Peyer's patch (tissue), 4 donors: ENCODE data around the gene SLC4A5. TPM values are rescaled to one million over a fixed set of nuclear protein-coding genes. Genes with fewer than 3 reads are reported as not detected.

Experiments used
- DNase-seq, 3 donors: peaks; one replicate each; pipeline ENCODE4 v3.0.0-alpha.2; 2017 to 2019
- H3K27ac ChIP-seq, 4 donors: fragments of 200-600 bp; sonication (generic); one replicate each; pipeline ENCODE4 v1.5.1; 2016 to 2019
- H3K27me3 ChIP-seq, 2 donors: fragments of 200-600 bp; sonication (generic); one replicate each; pipeline ENCODE4 v1.5.1; 2019
- H3K36me3 ChIP-seq, 3 donors: fragments of 200-600 bp; sonication (generic); one replicate each; pipeline ENCODE4 v1.5.1; 2016 to 2019
- H3K4me1 ChIP-seq, 4 donors: fragments of 200-600 bp; sonication (generic); one replicate each; pipeline ENCODE4 v1.5.1; 2016 to 2019
- H3K4me3 ChIP-seq, 4 donors: fragments of 200-600 bp; sonication (generic); 1 replicate in 3 of 4; 2 replicates in 1 of 4; pipeline ENCODE4 v1.5.1; 2016 to 2019; ENCODE audit warnings: mild to moderate bottlenecking in 1 of 4
- H3K9me3 ChIP-seq, 4 donors: fragments of 200-600 bp; sonication (generic); one replicate each; pipeline ENCODE4 v1.5.1; 2016 to 2019; ENCODE audit warnings: mild to moderate bottlenecking in 1 of 4
- CTCF ChIP-seq, 6 experiments: fragments of 450-650 bp in 4 of 6; fragments of 200-600 bp in 2 of 6; sonication (generic) in 1 of 6; IDR thresholded peaks; one replicate each; pipeline ENCODE4 v1.5.1; 2017 to 2019; ENCODE audit warnings: antibody characterized with exemption in 6 of 6, mild to moderate bottlenecking in 3 of 6, moderate library complexity in 1 of 6
- POLR2A ChIP-seq, 2 donors: fragments of 450-650 bp; IDR thresholded peaks; one replicate each; pipeline ENCODE4 v1.5.1; 2017; ENCODE audit warnings: antibody characterized with exemption in 2 of 2, mild to moderate bottlenecking in 2 of 2, moderate library complexity in 2 of 2
- total RNA-seq, 4 donors: library from RNA; depleted of rRNA; stranded (reverse); fragments of >200 nt; gene quantifications; one replicate each; pipeline ENCODE4 v1.1.0, GENCODE V29; 2016

SLC4A5 gene
- total RNA-seq, 4 donors from 2014 or later, result 1.8 to 14.9 (median 4.9) TPM

- no peak for DNase-seq
- Histone ChIP-seq H3K4me1 (peaks cover 0 to 29% (median 5%) of the 10 kb centered on the region in 4 donors), H3K36me3 (peaks cover 0 to 24% (median 0%) of the 10 kb centered on the region in 3 donors), H3K27ac (no peak overlapping the region), H3K27me3 (no peaks in the 10 kb centered on the region), H3K9me3 (no peaks in the 10 kb centered on the region), H3K4me3 (no peak overlapping the region)
- TF ChIP-seq CTCF (IDR thresholded peaks at IDR 0.05), result no peak
These were observed 34.8 kb upstream of the SLC4A5 start for GRCh38 chr2:74378007-74378406.

GRCh38 chr2:74375838-74376237 is 32.6 kb upstream of the SLC4A5 start:
- H3K4me1 ChIP-seq, result peaks cover 0 to 33% (median 5%) of the 10 kb centered on the region in 4 donors
- H3K9me3 ChIP-seq, result no peaks in the 10 kb centered on the region
- H3K27me3 ChIP-seq, result no peaks in the 10 kb centered on the region
- no peak overlapping the region for H3K4me3 ChIP-seq
- DNase-seq, result no peak
- H3K27ac ChIP-seq, result no peak overlapping the region
- peaks cover 0 to 32% (median 0%) of the 10 kb centered on the region in 3 donors for H3K36me3 ChIP-seq
- TF ChIP-seq CTCF (IDR thresholded peaks at IDR 0.05) (no peak), POLR2A (IDR thresholded peaks at IDR 0.05) (no peak)

- H3K4me1 ChIP-seq, result peaks cover 0 to 23% (median 1%) of the 10 kb centered on the region in 4 donors
- peak overlapping the region in 1 of 4 donors; percentile 21 for H3K4me3 ChIP-seq
- peak in 2 of 3 donors; percentile 54 to 62 for DNase-seq
- H3K9me3 ChIP-seq, result no peaks in the 10 kb centered on the region
- H3K27ac ChIP-seq, result peak overlapping the region in 1 of 4 donors; percentile 8
- no peak for TF ChIP-seq POLR2A (IDR thresholded peaks at IDR 0.05)
- no peak for TF ChIP-seq CTCF (IDR thresholded peaks at IDR 0.05)
- peaks cover 0 to 44% (median 0%) of the 10 kb centered on the region in 3 donors for H3K36me3 ChIP-seq
- H3K27me3 ChIP-seq, result no peaks in the 10 kb centered on the region
These were observed 31.4 kb upstream of the SLC4A5 start for GRCh38 chr2:74374509-74375205.

GRCh38 chr2:74373985-74374384 is 30.8 kb upstream of the SLC4A5 start:
- no peaks in the 10 kb centered on the region for H3K9me3 ChIP-seq
- peak overlapping the region in 1 of 4 donors; percentile 21 for H3K4me3 ChIP-seq
- peaks cover 0 to 17% (median 0%) of the 10 kb centered on the region in 4 donors for H3K4me1 ChIP-seq
- TF ChIP-seq CTCF (IDR thresholded peaks at IDR 0.05), result no peak
- no peak for TF ChIP-seq POLR2A (IDR thresholded peaks at IDR 0.05)
- peak overlapping the region in 1 of 4 donors; percentile 8 for H3K27ac ChIP-seq
- H3K27me3 ChIP-seq, result no peaks in the 10 kb centered on the region
- DNase-seq, result no peak
- peaks cover 0 to 51% (median 0%) of the 10 kb centered on the region in 3 donors for H3K36me3 ChIP-seq

- DNase-seq, result peak in 2 of 3 donors; percentile 73 to 81
- Histone ChIP-seq H3K36me3 (peaks cover 0 to 58% (median 0%) of the 10 kb centered on the region in 3 donors), H3K4me1 (peaks cover 0 to 16% (median 0%) of the 10 kb centered on the region in 4 donors), H3K9me3 (no peaks in the 10 kb centered on the region), H3K27me3 (no peaks in the 10 kb centered on the region), H3K27ac (no peak overlapping the region), H3K4me3 (no peak overlapping the region)
- TF ChIP-seq POLR2A (IDR thresholded peaks at IDR 0.05), result no peak
- TF ChIP-seq CTCF (IDR thresholded peaks at IDR 0.05), result no peak
These were observed 30.0 kb upstream of the SLC4A5 start for GRCh38 chr2:74373221-74373676.
